Measurements from ENCODE around the gene ADGRG6.
A peak's percentile ranks its signal among the peaks of the same experiment; 100 is the strongest.

Gene ADGRG6

DNA sequence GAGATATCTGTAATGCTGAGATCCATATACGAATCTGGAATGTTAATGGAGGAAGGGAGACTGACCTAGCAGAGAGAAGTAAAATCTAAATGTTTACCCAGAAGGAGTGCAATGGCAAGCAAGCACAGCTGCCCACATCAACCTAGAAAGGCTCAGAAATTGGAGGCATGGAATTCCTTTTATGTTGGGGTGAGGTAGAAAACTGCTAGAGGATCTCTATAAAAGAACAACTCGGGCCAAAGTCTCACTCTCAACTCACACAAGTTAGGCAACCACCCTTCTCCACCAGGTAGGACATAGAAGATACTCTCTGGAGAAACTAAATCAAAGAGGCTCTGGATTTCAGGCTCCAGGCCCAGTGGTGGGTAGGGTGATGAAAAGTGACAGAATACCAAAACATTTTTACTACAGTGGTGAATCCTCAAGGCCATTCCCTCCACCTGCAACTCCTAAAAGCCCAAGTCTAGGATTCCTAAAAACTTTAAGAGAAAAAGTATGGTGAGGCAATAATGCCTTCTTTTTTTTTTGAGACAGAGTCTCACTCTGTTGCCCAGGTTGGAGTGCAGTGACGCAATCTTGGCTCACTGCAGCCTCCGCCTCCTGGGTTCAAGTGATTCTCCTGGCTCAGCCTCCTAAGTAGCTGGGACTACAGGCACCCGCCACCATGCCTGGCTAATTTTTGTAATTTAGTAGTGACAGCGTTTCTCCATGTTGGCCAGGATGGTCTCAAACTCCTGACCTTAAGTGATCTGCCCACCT lies 9.5 kb upstream of the ADGRG6 start:
- no peak for DNase-seq

DNA sequence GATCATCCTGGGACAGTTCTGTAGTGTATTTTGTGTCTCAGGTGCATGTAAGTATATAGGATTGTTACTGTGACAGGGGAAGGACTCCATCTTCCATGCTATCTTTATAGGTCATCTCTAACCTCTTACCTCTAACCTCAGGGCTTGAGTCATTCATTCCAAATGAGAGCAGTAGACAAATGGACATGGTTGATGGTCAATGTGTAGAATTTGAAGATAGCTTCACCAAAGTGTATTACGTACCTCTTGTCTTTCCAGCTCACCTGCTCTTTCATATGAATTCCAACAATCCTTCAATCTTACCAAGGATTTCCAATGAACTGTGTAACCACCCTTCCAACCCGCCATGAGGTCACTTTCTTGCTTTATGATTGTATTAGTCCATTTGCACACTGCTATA lies 8.7 kb upstream of the ADGRG6 start:
- DNase-seq: no peak

DNA sequence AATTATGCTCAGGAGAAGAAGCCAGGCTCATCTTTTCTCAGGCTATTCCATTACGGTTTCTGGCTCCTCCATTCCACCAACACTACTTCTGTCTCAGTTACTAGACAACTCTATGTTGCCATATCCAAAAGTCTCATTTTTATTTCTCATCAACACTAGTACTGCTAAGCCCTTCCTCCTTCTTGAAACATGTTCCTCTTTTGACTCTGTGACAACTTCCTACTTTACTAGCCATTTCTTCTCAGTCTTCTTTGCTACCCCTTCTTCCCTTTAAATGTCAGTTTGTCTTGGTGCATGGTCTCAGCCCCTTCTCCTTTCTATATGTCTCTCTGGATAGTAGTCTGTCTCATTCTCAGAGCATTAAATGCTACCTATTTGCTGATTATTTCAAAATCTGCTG lies 7.1 kb upstream of the ADGRG6 start:
- DNase-seq: no peak

DNA sequence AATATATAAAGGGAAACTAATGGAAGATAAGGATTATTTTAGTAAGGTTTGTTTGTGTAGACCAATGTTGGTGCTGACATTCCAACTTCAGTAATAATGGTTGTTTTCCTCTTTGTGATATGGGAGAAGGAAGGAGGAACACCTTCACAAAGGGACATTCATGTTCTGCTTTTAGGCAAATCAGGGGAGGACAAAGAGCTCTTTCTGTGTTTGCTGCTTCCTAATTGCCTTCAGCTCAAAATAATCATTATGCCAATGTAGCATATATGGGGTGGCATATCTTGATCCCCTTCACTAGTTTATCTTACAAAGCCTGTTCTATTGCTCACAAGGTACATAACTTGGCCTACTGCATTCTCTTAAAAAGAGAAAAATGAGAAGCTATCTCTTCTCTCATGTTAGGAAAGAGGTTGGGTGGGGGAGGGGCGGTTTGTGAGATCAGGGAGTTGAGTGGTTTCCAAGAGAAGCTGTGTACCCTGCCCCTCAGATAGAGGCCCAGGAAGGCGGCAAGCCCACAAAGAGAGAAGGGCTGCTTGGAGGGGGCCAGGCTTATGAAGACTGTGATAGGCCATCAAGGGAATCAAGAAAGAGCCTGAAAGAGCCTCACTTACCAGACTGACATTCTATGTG lies 4.7 kb upstream of the ADGRG6 start:
- DNase-seq: no peak

DNA sequence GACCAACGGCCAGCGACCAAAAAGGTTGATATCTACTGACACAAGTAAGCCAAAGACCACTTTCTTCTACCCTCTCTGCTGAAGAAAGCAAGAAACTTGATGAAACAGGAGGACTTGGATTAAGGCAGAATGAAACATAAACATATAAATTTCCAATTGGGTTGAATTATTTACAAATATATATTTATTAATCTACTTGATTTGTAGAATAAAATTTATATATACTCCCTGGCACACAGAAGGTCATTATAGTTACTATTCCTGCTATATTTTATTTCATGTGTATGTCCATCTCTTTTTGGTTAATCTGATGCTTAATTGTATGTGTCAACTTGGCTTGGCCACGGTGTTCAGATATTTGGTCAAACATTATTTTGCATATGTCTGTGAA lies 4.2 kb upstream of the ADGRG6 start:
- no peak for DNase-seq

DNA sequence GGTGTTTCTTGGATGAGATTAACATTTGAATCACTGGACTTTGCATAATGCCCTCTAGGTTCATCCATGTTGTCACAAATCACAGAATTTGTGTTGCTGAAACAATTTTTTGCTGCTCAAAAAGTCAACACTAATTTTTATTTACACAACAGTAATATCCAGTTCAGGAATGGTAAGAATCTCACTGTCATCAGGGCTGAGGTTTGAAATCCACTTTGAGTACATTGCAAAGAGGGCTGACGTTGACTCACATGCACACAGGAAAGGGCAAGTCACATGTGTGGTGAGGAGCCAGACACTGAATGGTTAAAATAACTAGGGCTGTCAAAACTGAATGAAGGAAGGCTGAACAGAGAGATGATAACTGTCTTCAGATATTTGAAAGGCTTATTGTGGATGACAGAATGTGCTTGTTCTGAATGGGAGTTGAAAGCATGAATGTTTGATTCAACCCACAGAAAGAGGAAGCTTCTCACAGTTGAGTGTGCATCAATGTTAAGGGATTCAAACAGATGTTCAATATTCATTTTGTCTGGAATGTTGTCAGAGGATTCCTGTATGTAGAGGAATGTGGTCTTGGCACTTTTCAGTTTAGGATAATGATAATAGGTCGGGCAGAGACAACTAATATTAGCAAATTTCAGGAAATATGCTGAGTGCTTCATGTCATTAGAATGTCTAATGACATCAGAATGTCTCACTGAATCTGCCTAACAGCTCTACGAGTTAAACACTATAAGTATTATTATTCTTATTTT lies 3.6 kb upstream of the ADGRG6 start:
- DNase-seq: peak; percentile 87

DNA sequence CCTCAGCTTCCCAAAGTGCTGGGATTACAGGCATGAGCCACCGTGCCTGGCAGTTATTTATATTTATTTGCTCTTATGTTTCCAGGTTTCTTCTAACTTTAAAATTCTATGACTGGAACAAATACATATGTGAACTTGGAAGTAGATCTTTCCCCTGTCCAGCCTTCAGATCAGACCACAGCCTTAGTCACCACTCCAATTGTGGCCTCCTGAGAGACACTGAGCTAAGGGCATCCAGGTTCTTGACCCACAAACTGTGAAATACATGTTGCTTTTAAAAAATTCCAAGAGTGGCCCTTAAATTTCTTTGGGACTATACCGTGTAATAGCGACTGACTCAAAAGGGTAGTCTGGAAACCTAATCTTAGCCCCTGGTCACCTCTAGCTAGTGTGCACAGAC lies 1.5 kb upstream of the ADGRG6 start:
- DNase-seq: no peak

DNA sequence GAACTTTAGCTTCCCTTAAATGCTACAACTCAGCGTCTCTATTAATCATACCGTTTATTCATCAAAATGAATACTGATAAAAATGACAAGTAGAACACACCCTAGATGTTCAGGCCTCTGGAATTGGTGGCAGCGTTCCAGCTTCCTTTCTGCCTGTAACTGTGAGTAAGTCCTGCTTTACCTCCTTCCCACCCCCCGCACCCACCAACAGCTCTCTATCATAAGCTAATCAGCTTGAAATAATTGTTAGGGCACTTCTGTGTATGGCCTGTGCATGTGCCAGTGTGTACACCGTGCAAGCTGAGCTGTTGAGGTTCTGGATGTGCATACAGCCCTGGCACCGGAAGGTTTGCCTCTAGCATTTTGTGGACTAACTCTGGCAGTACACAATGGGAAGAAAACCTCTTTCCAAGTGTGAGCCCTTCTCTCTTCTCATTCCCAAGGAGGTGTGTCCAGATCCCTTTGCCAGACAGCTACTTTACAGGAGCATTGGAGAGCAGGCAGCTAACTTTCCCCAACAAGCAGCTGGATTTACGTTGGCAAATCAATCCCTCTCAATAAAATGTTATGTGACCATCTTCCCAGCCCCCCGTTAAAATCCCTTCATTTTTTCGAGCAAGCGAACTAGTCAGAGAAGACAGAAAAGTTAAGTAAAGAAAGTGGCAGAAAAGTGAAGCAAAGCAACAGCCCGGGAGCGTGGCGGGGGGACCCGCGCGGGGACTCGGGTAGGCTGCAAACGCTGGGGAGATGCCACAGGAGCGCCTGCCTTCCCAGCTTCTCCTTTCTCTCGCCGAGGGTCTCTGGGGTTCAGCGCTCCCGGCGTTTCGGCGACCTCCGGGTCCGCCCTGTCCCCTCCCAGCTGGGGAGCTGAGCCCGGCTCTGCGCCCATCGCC lies 803 bp upstream of the ADGRG6 start:
- DNase-seq: peak; percentile 75

DNA sequence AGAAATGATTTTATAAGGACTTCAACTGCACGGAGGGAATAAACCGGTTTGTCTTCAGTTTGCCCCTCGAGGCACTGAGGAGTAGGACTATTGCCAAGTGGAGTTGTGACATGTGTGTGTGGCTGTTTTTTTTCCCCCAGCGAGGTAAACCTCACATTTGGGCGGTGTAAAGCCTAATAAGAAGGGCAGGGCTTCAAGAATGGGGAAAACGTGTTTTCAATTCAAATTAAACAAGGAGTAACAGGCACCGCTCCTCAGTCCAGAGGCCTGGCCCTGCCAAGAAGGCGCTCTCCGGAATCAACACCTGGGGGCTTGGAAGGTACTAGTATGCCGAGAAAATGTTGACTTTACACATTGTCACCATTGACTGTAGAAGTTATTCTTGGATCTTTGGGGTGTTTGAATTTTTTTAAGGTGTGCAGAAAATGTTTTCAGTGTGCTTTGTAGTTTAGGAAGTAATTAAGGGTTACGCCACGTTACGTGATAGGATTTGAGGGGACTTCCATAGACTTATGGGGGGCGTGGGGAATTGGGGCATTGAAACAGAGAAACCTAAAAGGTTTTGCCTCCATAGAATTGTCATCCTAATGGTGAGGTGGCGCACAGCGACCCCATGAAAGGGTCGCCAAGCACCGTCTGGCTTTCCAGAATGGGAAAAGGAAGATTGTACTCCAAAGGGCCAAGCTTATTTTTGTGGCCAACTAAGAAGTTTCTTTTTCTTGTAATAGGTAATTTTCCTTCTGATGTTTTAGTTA lies 791 bp downstream of the ADGRG6 start:
- no peak for DNase-seq

DNA sequence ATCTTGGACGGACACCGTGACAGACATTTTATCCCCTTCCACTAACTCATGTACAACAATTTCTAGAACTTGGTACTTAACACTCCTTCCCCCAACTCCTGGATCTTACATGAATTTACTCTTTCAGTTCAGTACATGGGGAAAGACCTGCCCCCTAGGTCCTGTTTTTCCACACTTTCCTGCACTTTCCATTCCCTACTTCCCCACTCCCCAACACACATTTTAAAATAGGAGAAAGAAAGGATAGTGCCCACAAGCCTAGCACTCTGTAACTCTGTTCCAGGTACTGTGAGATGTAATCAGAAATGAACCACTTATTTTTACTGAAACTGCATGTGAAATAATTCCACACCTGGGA lies 1.3 kb downstream of the ADGRG6 start:
- DNase-seq: no peak

DNA sequence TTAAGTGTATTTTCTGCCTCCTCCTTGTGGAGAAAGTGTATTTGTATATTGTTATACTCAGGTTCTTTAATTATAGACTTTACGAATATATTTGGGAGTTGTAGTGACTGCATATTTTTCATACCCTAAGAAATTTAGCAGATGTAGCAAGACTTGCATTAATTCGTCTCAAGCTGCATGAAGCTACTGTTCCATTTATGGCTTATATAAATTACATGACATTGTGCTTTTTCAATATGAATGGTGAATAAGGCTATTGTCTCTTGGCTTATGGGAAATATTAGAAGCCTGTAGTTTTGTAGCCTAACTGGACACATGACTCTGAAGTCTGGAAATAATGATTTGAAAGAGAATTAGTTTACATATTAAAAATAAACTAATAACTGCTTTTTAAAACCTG lies 2.4 kb downstream of the ADGRG6 start:
- no peak for DNase-seq

DNA sequence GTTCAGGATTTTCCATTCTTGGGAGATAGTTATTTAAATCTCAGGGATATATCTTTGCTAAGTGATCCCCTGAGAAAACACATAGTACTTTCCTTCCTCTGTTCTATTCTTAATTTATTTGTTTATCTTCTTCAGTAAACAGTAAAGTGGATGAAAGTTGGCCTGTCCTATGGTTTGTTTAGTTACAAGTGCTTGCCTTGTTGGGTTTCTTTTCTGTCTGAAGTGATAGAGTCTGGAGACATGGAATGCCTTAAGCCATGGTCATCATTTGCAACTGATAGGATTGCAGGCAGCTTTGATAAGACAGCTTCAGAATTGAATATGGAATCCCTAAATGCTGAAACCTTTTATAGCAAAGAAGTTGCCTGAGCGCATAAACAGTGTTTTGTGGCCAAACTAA lies 4.9 kb downstream of the ADGRG6 start:
- DNase-seq: no peak

DNA sequence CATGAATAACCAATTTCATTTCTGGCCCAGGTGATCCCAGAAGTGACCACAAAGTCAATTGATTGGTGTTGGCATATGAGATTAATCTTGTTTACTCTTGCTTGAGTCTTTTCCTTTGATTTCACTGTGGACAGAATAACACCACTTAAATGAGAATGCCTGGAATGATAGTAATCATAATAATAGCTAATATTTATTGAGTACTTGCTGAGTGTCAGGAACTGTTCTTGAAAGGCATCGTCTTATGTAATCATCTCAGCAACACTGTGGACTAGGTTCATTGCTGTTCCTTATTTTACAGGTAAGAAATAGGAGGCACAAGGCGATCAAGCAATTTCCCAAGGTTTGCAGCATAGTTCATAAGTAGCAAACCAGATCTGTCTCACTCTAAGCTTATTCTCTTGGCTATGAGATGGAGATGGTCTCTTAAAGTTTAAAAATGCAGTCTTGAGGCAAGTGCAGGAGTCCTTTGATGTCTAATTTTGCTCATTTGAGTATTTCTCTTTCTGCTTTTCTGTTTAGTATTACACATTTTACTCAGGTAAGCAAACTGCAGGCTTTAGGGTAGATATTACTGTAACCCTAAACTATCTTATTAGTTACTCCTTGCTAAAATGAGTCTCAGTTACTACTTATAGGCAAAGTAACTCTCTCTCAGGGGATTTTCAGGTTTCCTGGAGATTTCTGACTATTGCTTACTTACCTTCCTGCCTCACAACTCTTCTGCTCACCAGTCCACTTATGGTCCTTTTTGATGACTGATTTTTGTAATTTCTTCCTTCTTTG lies 6.3 kb downstream of the ADGRG6 start:
- no peak for DNase-seq

DNA sequence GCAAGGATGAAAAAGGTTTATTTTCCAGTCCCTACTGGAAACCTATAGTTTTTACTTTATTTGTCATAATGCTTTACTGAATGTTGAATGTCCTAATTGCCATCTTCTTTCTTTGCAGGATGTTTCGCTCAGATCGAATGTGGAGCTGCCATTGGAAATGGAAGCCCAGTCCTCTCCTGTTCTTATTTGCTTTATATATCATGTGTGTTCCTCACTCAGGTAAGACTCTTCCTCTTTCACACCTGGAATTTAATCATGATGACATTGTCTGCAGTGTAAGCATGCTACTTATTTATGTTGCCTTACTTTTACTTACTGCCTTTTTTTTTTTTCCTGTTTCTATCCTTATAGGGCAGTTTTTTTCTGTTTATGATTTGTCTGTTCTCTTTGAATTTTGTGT lies 7.6 kb downstream of the ADGRG6 start:
- DNase-seq: no peak

DNA sequence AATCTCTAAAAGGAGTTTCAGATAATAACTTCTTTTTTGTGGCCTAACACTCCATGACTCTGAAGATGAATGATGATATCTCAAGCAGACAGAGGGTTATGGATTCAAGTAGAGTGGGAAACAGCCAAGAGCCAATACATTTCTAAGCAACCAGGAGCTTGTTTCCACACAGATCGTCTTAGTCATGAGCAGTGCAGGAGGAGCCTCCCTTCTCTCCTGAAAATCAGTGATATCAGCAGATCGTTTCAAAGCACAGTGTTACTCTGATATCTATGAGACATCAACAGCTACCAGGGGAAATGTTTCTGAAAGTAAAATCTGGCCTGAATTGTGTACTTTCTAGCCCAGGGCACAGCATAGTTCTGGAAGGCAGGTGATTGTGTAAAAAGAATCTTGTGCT lies 11.5 kb downstream of the ADGRG6 start:
- peak; percentile 50 for DNase-seq

DNA sequence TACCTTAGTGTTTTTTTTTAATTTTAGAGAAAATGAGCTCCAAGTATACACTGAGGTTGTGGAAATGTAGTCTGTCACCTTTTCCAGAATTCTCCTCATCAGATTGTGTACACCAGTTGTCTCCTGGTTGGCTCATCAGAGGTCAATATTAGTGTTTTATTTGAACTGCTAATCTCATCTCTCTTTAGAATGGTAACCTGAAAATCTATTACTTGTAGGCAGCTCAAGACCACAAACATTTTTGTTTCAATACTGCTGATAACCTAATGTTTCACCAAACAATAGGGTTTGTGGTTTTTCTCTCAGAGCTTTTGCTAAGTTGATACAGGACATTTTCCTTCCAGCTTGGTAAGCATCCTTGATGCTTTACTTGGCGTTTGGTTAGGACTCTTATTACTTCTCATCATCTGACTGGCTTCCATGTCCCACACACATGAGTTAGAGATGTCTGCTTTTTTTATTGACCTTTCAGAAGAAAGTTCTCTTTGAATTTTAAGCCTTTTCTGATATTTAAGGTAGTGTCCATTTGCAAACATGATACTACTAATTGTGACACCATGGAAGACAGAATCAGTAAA lies 15.1 kb downstream of the ADGRG6 start:
- no peak for DNase-seq

DNA sequence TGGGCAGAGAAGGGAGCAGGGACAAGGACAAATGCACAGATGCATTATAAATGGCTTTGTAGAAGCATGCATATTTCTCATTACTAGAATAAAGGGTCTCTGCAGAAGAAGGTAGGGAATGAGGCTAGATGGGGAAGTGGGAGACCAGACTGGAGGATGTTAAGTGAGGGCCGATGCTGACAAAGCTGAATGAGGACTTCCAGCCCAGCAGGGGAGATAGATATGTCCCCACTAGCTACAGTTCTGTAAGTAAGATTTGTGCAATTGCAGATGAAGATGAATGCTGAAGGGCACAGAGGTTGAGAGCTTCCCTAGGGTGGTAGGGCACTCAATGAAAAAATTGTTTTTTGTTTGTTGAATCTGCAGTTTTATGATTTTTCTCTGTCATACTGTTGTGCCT lies 16.9 kb downstream of the ADGRG6 start:
- no peak for DNase-seq

DNA sequence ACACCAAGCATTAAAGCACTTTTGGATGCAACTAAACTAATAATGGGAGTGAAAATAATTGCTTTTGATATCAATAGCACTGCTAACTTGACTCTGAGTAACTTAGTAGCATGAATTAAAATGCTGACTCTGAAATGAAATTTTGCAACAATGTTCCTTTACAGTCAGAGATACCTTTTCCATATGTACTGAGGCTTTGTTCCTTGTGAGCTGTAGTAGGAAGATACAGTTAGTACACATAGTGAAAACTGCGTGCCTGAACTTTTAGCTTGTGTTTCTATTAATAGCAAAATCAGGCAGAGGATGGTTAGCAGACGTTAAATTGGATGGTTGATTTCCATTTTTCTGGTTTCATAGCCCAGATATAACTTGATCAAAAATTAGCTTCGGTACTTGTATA lies 18.6 kb downstream of the ADGRG6 start:
- DNase-seq: no peak

DNA sequence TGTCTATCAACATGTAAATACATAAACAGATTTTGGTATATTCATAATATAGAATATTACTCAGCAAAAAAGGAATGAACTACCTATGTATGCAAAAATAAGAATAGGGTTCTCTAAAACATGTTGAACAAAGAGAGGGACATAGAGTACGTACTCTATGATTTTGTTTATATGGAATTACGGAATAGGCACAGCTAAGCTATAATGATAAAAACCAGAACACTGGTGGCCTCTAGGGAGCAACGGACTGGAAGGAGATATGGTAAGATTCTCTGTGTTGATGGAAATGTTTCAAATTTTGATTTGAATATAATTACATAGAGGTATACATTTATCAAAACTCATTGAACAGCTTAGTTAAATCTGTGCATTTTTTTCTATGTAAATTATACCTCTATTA lies 19.6 kb downstream of the ADGRG6 start:
- no peak for DNase-seq

DNA sequence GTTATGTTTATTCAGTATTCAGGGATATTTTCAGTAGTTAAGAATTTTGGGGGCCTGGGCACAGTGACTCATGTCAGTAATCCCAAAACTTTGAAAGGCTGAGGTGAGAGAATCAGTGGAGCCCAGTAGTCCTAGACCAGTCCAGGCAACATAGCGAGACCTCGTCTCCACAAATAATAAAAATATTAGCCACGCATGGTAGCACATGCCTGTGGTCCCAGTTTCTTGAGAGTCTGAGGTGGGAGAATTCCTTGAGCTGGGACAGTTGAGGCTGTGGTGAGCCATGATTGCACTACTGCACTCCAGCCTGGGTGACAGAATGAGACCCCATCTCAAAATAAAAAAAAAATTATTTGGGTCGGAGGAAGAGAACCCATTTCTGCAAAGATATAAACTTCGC lies 20.3 kb downstream of the ADGRG6 start:
- no peak for DNase-seq

DNA sequence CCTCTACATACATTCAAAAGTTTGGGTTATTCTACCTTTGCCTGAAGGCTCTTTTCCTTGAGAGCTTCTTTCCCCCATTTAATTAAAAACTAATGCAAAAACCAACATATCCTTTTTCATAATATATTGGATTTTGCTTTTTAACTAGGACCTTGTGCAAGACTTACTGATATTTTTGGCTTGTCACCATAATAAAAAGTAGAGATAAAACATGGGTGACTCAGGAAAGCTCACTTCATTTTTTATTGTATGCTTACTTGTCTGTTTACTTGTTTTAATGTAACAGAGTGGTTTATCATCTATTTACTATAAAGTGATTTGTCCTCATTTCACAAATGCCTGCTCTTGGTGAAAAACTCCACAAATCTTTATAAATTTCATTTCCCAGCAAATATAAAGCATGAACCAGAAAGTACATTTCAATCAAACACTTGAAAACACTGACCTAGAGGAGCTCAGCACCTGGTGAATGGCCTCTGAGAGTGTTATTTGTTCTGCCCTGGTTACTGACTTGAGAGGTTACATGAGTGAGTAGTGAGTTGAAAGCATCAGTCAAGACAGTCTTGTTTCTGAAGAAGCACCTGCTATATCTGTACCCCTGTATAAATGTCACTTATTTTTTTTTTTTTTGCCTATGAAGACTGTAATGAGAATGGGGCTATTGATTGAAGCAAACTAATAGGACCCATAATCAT lies 20.8 kb downstream of the ADGRG6 start:
- no peak for DNase-seq
